ENCODE measurements around the gene PRPS1. TPM values are rescaled to one million over a fixed set of nuclear protein-coding genes. Genes with fewer than 3 reads are reported as not detected.

The PRPS1 gene
- total RNA-seq, 6 experiments from 2014 or later, result 67.8 to 78.6 (median 73.7) TPM

- no peak for DNase-seq
- H3K4me1 Mint-ChIP-seq (ENCODE audit: low read depth), result peaks cover 22% of the 10 kb centered on the region
- H3K27ac Mint-ChIP-seq, result peak overlapping the region; percentile 90
- TF ChIP-seq CTCF (IDR thresholded peaks at IDR 0.05), result no peak
- no peaks in the 10 kb centered on the region for H3K36me3 Mint-ChIP-seq (ENCODE audit: low read depth)
- no peaks in the 10 kb centered on the region for H3K9me3 Mint-ChIP-seq
- peaks cover 2% of the 10 kb centered on the region for H3K27me3 Mint-ChIP-seq (ENCODE audit: insufficient read depth)
- H3K4me3 Mint-ChIP-seq, result peak overlapping the region; percentile 59
Measured at GRCh38 chrX:107654566-107654871, 26.2 kb downstream of the PRPS1 start.

- peak overlapping the region; percentile 90 for H3K27ac Mint-ChIP-seq
- peak; percentile 81 for TF ChIP-seq CTCF (IDR thresholded peaks at IDR 0.05)
- peaks cover 2% of the 10 kb centered on the region for H3K27me3 Mint-ChIP-seq (ENCODE audit: insufficient read depth)
- peak overlapping the region; percentile 59 for H3K4me3 Mint-ChIP-seq
- peak; percentile 93 for DNase-seq
- H3K36me3 Mint-ChIP-seq (ENCODE audit: low read depth), result no peaks in the 10 kb centered on the region
- H3K9me3 Mint-ChIP-seq, result no peaks in the 10 kb centered on the region
- H3K4me1 Mint-ChIP-seq (ENCODE audit: low read depth), result peaks cover 22% of the 10 kb centered on the region
Measured at GRCh38 chrX:107654872-107655761, 26.8 kb downstream of the PRPS1 start.

GRCh38 chrX:107656978-107657377 is 28.7 kb downstream of the PRPS1 start:
- no peaks in the 10 kb centered on the region for H3K9me3 Mint-ChIP-seq
- H3K36me3 Mint-ChIP-seq (ENCODE audit: low read depth), result no peaks in the 10 kb centered on the region
- peaks cover 22% of the 10 kb centered on the region for H3K4me1 Mint-ChIP-seq (ENCODE audit: low read depth)
- TF ChIP-seq CTCF (IDR thresholded peaks at IDR 0.05), result no peak
- peak overlapping the region; percentile 26; the same call in 1 of the 2 replicates for H3K27ac Mint-ChIP-seq
- H3K4me3 Mint-ChIP-seq, result no peak overlapping the region
- H3K27me3 Mint-ChIP-seq (ENCODE audit: insufficient read depth), result peaks cover 2% of the 10 kb centered on the region
- no peak for DNase-seq

GRCh38 chrX:107658660-107659059 is 30.4 kb downstream of the PRPS1 start:
- no peaks in the 10 kb centered on the region for H3K9me3 Mint-ChIP-seq
- H3K27me3 Mint-ChIP-seq (ENCODE audit: insufficient read depth), result peaks cover 2% of the 10 kb centered on the region
- H3K4me1 Mint-ChIP-seq (ENCODE audit: low read depth), result peaks cover 22% of the 10 kb centered on the region
- H3K36me3 Mint-ChIP-seq (ENCODE audit: low read depth), result no peaks in the 10 kb centered on the region
- H3K27ac Mint-ChIP-seq, result no peak overlapping the region
- no peak overlapping the region for H3K4me3 Mint-ChIP-seq
- TF ChIP-seq CTCF (IDR thresholded peaks at IDR 0.05), result no peak
- DNase-seq, result no peak

- Mint-ChIP-seq H3K27ac (no peak overlapping the region), H3K36me3 (ENCODE audit: low read depth) (no peaks in the 10 kb centered on the region), H3K27me3 (ENCODE audit: insufficient read depth) (peaks cover 2% of the 10 kb centered on the region), H3K4me3 (no peak overlapping the region), H3K4me1 (ENCODE audit: low read depth) (peaks cover 21% of the 10 kb centered on the region), H3K9me3 (no peaks in the 10 kb centered on the region)
- DNase-seq, result no peak
- TF ChIP-seq CTCF (IDR thresholded peaks at IDR 0.05), result no peak
Measured at GRCh38 chrX:107659286-107659685, 31.0 kb downstream of the PRPS1 start.

All from HFFc6 (cell line).